Gastroesophageal sphincter (tissue), 4 donors: Measurements from ENCODE around the gene DIO3. TPM values are rescaled to one million over a fixed set of nuclear protein-coding genes. Genes with fewer than 3 reads are reported as not detected.

Experiments used
- ATAC-seq: fragments of 150-250 bp; one replicate; pipeline ENCODE4 v1.9.1; 2016; ENCODE audit warnings: mild to moderate bottlenecking, moderate library complexity
- H3K27ac ChIP-seq, 4 donors: fragments of 200-600 bp; sonication (generic) in 3 of 4; 1 replicate in 3 of 4; 2 replicates in 1 of 4; pipeline ENCODE4 v1.5.1; 2016 to 2019
- H3K27me3 ChIP-seq: fragments of 200-600 bp; sonication (generic); one replicate; pipeline ENCODE4 v1.5.1; 2019
- H3K36me3 ChIP-seq, 2 donors: fragments of 200-600 bp; sonication (generic); one replicate each; pipeline ENCODE4 v1.5.1; 2019; ENCODE audit warnings: control low read depth in 1 of 2
- H3K4me1 ChIP-seq, 3 donors: fragments of 200-600 bp; sonication (generic); 1 replicate in 2 of 3; 2 replicates in 1 of 3; pipeline ENCODE4 v1.5.1; 2016 to 2019; ENCODE audit warnings: control low read depth in 2 of 3
- H3K4me3 ChIP-seq, 2 donors: fragments of 200-600 bp; sonication (generic); one replicate each; pipeline ENCODE4 v1.5.1; 2019; ENCODE audit warnings: mild to moderate bottlenecking in 1 of 2, moderate library complexity in 1 of 2
- H3K9me3 ChIP-seq, 3 donors: fragments of 200-600 bp; sonication (generic); one replicate each; pipeline ENCODE4 v1.5.1; 2017 to 2019; ENCODE audit warnings: control low read depth in 2 of 3
- CTCF ChIP-seq, 4 experiments: fragments of 200-600 bp in 2 of 4; fragments of 450-650 bp in 2 of 4; sonication (generic) in 1 of 4; IDR thresholded peaks; one replicate each; pipeline ENCODE4 v1.5.1; 2017 to 2019; ENCODE audit warnings: antibody characterized with exemption in 4 of 4, mild to moderate bottlenecking in 2 of 4, moderate library complexity in 2 of 4
- EP300 ChIP-seq: sonication (generic); formaldehyde crosslinking; IDR thresholded peaks from one replicate; pipeline ENCODE4 v1.6.1; 2017; ENCODE audit warnings: antibody characterized with exemption, mild to moderate bottlenecking
- POLR2A ChIP-seq, 2 donors: fragments of 450-650 bp; IDR thresholded peaks; one replicate each; pipeline ENCODE4 v1.6.1; 2017; ENCODE audit warnings: antibody characterized with exemption in 2 of 2, mild to moderate bottlenecking in 2 of 2, moderate library complexity in 1 of 2
- POLR2AphosphoS5 ChIP-seq: sonication (generic); formaldehyde crosslinking; IDR thresholded peaks from one replicate; pipeline ENCODE4 v1.6.1; 2017; ENCODE audit warnings: antibody characterized with exemption
- WGBS, 2 donors: methylation state at CpG; one replicate each; pipeline ENCODE4 v1.1.5; 2018; ENCODE audit warnings: low coverage in 1 of 2; 5-methylcytosine and 5-hydroxymethylcytosine counted together
- total RNA-seq, 4 donors: library from RNA; depleted of rRNA; stranded (reverse); fragments of >200 nt; gene quantifications; one replicate each; pipeline ENCODE4 v1.1.0, GENCODE V29; 2016

DIO3 gene
- total RNA-seq, 4 donors from 2014 or later, result 0.52 to 2.6 (median 1.2) TPM

GRCh38 chr14:101557811-101558738 is 3.2 kb upstream of the DIO3 start:
- H3K4me3 ChIP-seq, result peak overlapping the region in 1 of 2 donors; percentile 63

GRCh38 chr14:101558739-101559240 is 2.5 kb upstream of the DIO3 start:
- 100% methylated on average over 1 of the region's 1 CpG for WGBS, 2 donors

More at GRCh38 chr14:101557811-101558738, 3.2 kb upstream of the DIO3 start:
- peaks cover 0 to 20% (median 0%) of the 10 kb centered on the region in 3 donors for H3K4me1 ChIP-seq
- H3K27ac ChIP-seq, result peak overlapping the region in 1 of 4 donors; percentile 19
- H3K9me3 ChIP-seq, result peaks cover 0 to 19% (median 0%) of the 10 kb centered on the region in 3 donors
- ATAC-seq, result no peak
- TF ChIP-seq EP300, result no peak
- peak; percentile 27 for TF ChIP-seq POLR2AphosphoS5
- no peak for TF ChIP-seq POLR2A (IDR thresholded peaks at IDR 0.05)
- TF ChIP-seq CTCF (IDR thresholded peaks at IDR 0.05), result peak in 3 of 4 experiments; percentile 17 to 51 (median 48)
- peaks cover 0 to 4% of the 10 kb centered on the region in 2 donors for H3K36me3 ChIP-seq
- WGBS, 2 donors, result no CpG with 5 or more reads among the region's 11 CpGs
- peaks cover 90% of the 10 kb centered on the region for H3K27me3 ChIP-seq

GRCh38 chr14:101559250-101559623 is 2.1 kb upstream of the DIO3 start:
- Histone ChIP-seq H3K4me1 (peaks cover 0 to 29% (median 0%) of the 10 kb centered on the region in 3 donors), H3K27me3 (peaks cover 95% of the 10 kb centered on the region), H3K4me3 (peak overlapping the region; percentile 29 to 63), H3K36me3 (peaks cover 0 to 4% of the 10 kb centered on the region in 2 donors), H3K27ac (peak overlapping the region in 3 of 4 donors; percentile 31 to 76 (median 75)), H3K9me3 (peaks cover 0 to 19% (median 0%) of the 10 kb centered on the region in 3 donors)
- TF ChIP-seq POLR2AphosphoS5 (no peak), POLR2A (IDR thresholded peaks at IDR 0.05) (no peak), CTCF (IDR thresholded peaks at IDR 0.05) (no peak), EP300 (no peak)
- peak; percentile 3 for ATAC-seq
- WGBS, 2 donors, result 45 to 60% methylated on average over 1 to 4 of the region's 9 CpGs

More at GRCh38 chr14:101558739-101559240, 2.5 kb upstream of the DIO3 start:
- no peak for ATAC-seq
- H3K9me3 ChIP-seq, result peaks cover 0 to 19% (median 0%) of the 10 kb centered on the region in 3 donors
- peaks cover 0 to 24% (median 0%) of the 10 kb centered on the region in 3 donors for H3K4me1 ChIP-seq
- H3K4me3 ChIP-seq, result peak overlapping the region; percentile 29 to 63
- peaks cover 0 to 4% of the 10 kb centered on the region in 2 donors for H3K36me3 ChIP-seq
- peaks cover 95% of the 10 kb centered on the region for H3K27me3 ChIP-seq
- TF ChIP-seq EP300, result no peak
- no peak for TF ChIP-seq CTCF (IDR thresholded peaks at IDR 0.05)
- no peak for TF ChIP-seq POLR2AphosphoS5
- TF ChIP-seq POLR2A (IDR thresholded peaks at IDR 0.05), result no peak
- H3K27ac ChIP-seq, result peak overlapping the region in 2 of 4 donors; percentile 75 to 76

- peaks cover 0 to 35% (median 0%) of the 10 kb centered on the region in 3 donors for H3K4me1 ChIP-seq
Observed at GRCh38 chr14:101559624-101560533, 1.4 kb upstream of the DIO3 start.

More at GRCh38 chr14:101559624-101560533, 1.4 kb upstream of the DIO3 start:
- TF ChIP-seq POLR2A (IDR thresholded peaks at IDR 0.05) (no peak), CTCF (IDR thresholded peaks at IDR 0.05) (peak in 3 of 4 experiments; percentile 42 to 62 (median 46)), EP300 (no peak)
- no CpG with 5 or more reads among the region's 113 CpGs for whole genome bisulfite sequencing, 2 donors
- Histone ChIP-seq H3K4me3 (peak overlapping the region; percentile 29 to 63), H3K9me3 (peaks cover 0 to 19% (median 0%) of the 10 kb centered on the region in 3 donors), H3K36me3 (peaks cover 0 to 4% of the 10 kb centered on the region in 2 donors), H3K27me3 (peaks cover 95% of the 10 kb centered on the region), H3K27ac (peak overlapping the region in 3 of 4 donors; percentile 31 to 76 (median 75))
- ATAC-seq, result peak; percentile 76
